Keratinocyte (primary cell): ENCODE data around the gene PDS5B.

Experiments
- EZH2 ChIP-seq: IDR thresholded peaks from one replicate; pipeline ENCODE4 v1.6.1; 2012; ENCODE audit warnings: inconsistent platforms, mild to moderate bottlenecking, low read length, moderate library complexity
- TF ChIP-seq, protein P1 (sequence below), 3 experiments: IDR thresholded peaks in 1 of 3; conservative IDR thresholded peaks in 1 of 3; optimal IDR thresholded peaks in 1 of 3; 2 replicates in 2 of 3; 3 replicates in 1 of 3; pipeline versions ENCODE3 to v1.5.1; 2011; ENCODE audit warnings: low read length in 3 of 3, mild to moderate bottlenecking in 3 of 3, moderate library complexity in 2 of 3, control low read depth in 1 of 3, inconsistent platforms in 1 of 3; ENCODE audit not compliant: insufficient read depth in 2 of 3; ENCODE audit errors: extremely low read depth in 1 of 3

DNA sequence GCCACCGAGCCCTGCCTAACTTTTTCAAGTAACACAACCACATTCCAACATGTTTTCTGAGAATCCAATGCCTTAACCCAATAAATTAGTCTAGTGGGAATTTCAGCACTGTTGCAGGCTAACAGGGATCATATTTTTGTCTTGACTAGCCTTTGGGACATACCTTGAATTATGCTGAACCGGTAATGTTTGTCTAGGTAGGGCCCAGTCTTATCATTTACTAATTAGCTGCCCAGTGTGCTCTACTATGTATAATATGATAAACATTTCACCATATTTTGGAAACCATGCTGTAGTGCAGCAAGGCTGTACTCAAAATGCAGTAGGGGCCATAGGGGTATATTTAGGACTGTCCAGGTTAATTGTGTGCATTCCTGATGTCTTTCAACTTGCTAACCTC, 3.3 kb upstream of the PDS5B start:
- TF ChIP-seq, protein P1, sequence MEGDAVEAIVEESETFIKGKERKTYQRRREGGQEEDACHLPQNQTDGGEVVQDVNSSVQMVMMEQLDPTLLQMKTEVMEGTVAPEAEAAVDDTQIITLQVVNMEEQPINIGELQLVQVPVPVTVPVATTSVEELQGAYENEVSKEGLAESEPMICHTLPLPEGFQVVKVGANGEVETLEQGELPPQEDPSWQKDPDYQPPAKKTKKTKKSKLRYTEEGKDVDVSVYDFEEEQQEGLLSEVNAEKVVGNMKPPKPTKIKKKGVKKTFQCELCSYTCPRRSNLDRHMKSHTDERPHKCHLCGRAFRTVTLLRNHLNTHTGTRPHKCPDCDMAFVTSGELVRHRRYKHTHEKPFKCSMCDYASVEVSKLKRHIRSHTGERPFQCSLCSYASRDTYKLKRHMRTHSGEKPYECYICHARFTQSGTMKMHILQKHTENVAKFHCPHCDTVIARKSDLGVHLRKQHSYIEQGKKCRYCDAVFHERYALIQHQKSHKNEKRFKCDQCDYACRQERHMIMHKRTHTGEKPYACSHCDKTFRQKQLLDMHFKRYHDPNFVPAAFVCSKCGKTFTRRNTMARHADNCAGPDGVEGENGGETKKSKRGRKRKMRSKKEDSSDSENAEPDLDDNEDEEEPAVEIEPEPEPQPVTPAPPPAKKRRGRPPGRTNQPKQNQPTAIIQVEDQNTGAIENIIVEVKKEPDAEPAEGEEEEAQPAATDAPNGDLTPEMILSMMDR (optimal IDR thresholded peaks at IDR 0.05 in 1 of 3, IDR thresholded peaks at IDR 0.05 in 1 of 3, conservative IDR thresholded peaks at IDR 0.05 in 1 of 3; ENCODE audit: extremely low read depth in 1 of 3, insufficient read depth in 2 of 3, low read length in 3 of 3), result no peak
- TF ChIP-seq EZH2, result no peak
